Stimulated activated CD4-positive, alpha-beta T cell treated with anti-CD3 and anti-CD28 coated beads, Interleukin-1b, Interleukin-23, amount 100 ng/mL, for 48 hours (primary cell): ENCODE data around the gene TNIK.

Experiments
- DNase-seq: peaks from one replicate; pipeline ENCODE4 v3.0.0-alpha.2; 2020

The TNIK gene

DNA sequence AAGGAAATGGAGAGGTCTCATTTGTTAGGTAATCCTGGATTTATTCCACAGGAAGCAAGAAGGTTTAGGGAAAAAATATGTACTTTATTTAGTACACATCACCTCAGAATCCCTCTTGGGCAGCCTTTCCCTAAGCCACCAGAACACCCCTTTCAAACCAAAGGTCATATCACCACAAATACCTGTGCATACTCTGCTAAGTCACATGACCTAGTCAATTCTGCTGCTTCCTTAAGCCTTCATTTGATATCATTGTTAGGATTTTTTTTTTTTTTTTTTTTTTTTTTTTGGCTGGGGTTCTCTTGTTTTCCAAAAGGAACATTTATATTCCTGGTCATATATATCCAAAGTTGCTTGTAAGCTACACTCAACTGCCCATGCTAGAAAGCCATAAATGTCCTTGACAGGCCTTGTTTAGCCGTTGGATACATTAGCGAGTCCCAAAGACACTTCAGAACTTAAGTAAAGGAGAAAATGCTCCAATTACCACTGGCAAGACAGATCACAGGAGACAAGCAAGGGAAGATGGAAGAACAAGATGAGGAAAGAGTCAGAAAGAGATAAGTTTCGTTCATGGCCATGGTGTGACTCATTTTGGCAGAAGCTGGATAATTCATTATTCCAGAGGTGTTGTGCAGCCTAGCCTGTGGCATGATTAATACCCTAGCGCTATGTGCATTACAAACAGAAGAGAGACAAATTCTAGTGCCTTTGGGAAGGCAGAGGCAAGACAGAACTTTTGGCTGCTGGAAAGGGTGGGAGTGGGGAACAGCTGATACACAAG lies 278.1 kb downstream of the TNIK start:
- DNase-seq: no peak

DNA sequence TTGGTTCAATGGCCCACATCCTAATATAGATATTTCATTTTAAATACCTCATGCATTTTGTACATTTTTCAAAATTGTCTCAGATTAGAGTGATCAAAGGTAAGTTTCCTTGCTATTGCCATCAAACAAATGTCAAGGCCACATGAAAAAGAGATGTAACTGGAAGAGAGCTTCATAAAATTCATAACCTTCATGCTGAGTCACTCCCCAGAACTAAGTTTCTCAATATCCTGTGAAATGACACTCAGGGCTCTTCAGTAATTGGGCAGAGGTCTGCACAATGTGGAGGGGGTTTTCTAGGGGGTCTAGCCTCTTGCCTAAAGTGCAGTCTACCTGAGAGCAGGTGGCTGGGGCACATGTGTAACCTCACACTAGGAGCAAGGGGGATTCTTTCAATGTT lies 281.5 kb downstream of the TNIK start:
- no peak for DNase-seq

DNA sequence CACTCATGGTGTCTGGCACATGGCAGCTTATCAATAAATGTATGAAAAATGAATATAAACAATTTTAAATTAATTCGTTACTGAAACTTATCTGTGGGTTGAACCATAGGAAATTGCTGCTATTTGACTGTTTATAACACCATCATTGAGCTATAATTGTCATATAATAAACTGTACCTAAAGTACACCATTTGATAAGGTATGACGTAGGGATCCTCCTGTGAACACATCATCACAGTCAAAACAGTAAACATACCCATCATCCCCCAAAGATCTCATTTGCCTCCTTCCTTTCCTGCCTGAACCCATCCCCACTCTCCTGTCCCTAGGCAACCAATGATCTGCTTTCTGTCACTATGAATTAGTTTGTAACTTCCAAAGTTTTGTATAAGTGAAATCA lies 282.7 kb downstream of the TNIK start:
- no peak for DNase-seq

DNA sequence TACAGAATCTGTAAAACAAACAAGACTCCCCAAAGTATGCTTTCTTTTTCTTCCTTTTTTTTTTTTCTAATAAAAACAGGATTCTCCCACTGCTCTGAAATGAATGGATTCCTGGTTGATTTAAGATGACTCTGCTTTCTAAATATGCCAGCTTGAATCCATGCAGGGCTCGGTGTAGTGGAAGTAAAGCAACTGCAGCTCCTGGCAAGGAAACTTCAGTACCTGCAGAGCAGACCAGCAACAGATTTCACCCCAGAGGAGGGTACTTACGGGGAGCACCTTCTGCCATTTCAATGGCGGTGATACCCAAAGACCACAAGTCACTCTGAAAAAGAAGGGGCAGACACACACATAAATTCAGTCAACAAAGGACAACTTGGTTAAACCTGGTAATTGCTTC lies 283.1 kb downstream of the TNIK start:
- DNase-seq: no peak

DNA sequence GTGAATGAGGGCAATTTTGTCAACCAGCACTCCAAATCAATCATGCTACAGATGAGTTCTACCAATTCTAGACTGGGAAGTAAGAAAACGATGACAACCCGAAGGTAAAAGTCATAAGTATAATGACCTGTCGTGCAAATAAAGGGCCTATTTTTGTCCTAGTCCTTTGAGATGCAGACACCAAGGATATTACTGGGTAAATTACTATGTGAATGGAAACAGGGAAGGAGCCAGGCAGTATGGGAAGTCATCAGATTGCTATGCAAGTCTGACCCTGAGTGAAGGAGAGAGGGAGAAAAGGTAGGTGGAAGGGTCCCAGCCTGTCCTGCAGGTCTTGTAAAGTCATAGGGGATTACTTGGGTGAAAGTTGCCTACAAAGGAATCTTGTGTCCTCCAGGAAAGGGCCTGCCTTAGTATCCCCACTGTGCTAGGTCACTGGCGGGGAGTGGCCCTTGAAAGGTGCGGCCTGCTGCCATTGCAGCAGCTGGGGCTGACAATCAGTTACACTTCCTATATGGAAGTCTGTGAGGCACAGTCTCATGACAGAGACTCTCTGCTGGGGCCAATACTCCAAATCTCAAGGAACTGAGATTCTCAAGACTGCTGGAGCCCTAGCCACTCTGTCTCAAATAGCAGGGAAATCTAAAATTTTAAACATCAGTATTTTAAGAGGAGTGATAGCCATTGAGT lies 283.8 kb downstream of the TNIK start:
- no peak for DNase-seq

DNA sequence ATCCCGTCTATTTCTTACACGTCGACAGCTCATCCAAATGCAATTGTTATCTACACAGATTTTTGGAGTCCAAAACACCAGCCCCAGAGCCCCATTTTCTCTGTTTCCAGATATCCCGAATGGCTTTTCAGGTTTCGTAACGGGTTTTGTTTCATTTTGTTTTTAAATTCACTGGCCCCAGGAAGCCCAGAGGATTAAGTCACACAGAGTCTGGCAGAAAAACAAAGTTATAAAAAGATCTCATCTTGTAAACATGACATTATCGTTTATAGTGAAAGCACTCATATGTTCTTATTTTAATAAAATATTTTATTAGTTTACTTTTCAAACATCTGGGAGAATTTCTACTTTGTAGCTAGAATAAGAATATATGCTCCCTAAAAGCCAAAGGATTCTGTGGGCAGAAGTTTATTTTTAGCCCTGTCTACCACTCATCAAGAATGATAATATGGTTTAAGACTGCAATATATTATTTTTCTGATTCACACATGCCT lies 284.4 kb downstream of the TNIK start:
- DNase-seq: no peak

DNA sequence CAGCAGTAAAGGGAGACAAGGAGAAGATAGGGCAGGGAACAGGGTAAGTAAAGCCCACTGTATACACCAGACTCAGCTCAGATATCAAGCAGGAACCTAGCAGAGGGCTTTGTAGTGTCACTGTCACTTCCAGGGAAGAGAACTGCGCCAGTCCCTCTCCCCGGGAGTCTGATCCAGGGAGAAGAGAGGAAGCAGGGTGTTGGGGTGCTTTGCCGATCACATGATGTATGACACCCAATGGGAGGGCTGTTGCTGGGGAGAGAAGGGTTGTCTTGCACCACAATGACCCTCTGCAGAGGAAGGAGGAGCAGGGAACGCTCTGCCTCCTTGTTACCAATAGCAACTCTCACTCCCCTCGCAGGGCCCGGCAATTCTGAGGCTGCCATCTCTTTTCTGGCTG lies 286.5 kb downstream of the TNIK start:
- DNase-seq: no peak

DNA sequence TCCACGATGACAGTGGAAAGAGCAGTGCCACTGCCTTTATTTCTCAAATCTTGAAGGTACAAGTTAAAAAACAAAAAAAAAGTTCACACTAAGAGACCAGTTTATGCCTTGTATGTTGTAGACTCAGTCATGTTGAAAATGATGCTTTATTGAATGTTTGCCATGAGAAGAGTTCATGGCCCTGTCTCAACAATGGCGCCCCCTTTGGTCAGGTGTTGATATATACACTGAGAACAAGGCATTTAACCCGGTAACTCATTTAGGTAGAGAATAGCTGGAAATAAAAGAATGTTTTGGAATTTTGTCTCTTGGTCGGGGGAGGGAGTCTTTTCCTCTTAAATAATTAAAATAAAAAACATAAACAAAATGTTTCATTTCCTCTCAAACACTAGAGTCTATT lies 288.1 kb downstream of the TNIK start:
- no peak for DNase-seq

DNA sequence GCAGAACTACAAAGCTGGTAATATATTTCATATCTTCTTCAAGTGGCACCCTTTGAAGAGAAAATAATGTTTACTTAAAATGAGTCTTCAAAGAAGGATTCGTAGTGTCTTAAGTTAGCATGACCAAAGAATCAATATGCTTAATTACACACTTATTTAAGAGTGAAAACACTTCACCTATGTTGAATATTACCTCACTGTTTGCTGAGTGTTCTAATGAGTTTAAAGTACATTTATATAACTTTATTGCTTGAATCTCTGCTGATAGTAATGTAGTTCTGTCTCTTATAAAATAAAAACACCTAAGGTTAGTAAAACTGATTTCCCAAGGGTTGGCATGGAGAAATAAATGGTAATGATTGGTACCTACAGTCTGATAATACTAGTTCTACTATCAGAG lies 290.3 kb downstream of the TNIK start:
- no peak for DNase-seq

DNA sequence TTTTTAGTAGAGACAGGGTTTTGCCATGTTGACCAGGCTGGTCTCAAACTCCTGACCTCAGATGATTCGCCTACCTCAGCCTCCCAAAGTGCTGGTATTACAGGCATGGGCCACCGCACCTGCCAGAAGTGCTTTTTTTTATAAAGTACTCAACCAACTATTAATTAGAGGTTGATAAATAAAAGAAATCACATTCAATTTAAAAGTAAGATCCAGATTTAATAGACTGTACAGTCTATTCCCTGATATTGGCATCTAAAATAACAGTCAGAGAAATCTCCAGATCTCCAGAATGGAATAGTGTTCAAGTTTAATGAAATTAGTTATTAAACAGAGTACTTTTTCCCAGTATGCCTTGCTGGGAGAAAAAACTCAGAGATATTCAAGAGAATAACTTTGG lies 290.8 kb downstream of the TNIK start:
- DNase-seq: no peak

DNA sequence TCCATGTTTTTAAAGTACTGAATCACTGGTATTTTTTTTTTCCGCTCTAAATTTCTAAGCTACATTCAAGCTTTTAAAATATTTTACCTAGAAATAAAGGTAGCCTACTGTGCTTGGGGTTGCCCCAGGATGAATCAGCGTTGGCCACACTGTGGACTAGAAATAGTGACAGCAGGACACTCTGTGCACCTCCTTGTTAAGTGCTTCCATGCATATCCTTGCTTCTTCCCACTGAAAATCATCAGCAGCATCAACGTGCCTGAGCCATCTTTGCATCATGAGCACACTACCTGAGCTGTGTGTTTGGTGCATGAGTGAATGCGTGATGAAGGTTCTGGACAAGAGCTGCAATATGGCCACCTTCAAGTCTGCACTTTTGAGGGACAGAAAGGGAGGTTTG lies 291.7 kb downstream of the TNIK start:
- DNase-seq: no peak

DNA sequence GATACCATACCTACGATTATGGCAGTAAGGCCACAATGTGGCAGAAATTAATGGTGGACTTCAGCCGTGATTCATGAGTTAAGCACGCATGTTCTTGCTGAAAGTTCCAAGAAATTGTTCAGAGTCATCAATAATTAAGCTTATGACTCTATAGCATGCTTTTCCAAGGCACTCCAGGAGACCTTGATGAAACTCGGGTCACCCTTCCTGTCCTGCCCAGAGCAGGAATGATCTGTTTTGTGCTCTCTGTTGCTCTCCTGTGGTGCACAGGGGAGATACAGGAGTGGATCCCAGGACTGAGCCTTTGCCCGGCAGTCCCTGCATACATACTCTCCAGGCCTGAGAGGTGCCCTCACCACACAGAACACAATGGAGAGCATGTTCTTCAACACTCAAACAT lies 292.1 kb downstream of the TNIK start:
- no peak for DNase-seq

DNA sequence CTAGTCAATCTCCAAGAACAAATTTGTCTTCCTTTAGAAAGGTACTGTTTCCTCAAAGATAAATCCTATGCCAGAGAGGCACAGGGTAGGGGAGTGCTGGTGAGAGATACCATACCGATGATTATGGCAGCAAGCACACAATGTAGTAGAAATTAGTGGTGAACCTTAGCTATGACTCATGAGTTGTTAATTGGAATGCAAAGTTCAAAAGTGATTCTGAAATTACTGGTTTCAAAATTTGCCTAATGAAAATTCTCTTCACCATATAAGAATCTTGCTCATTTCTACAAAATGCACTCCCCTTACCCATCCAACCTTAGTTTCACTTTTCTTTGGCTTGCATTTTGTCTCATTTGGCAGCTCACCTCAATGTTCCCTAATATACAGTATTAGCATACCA lies 294.2 kb downstream of the TNIK start:
- no peak for DNase-seq

DNA sequence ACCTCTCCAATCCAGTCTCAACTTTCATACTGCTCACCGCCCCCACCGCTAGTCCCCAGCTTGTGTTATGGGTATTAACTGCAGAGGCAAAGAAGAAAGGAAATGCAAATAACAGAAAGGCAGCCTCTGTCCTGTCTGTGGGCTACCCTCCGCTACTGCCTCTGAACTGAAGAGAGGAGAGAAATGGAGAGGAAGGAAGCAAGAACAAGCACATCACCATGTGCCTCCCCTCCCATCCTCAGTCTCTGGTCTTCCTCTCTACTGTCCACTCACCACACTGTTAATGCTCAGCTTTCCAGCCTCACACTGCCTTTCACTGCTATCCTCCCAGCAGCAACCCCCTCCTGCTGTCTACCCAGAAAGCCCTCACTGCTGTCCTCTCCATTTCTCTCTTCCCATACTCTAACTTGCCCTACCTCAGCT lies 294.7 kb downstream of the TNIK start:
- no peak for DNase-seq

DNA sequence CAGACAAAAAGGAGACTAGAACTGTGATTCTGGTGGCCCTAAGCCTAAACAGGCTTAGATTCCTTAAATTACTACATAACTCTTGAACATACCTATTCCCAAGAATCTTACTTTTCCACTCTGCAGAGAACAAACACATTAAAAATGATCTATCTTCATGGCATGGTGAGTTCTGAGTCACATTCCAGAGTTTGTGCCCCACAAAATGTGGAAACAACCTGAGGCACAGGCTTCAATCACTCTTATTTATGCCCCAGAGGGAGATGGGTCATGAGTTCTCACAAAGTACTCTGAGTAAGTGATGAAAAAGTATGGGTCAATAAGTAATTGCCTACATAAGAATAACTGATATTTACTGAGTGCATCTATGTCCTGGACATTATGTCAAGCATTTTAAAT lies 296.1 kb downstream of the TNIK start:
- no peak for DNase-seq

DNA sequence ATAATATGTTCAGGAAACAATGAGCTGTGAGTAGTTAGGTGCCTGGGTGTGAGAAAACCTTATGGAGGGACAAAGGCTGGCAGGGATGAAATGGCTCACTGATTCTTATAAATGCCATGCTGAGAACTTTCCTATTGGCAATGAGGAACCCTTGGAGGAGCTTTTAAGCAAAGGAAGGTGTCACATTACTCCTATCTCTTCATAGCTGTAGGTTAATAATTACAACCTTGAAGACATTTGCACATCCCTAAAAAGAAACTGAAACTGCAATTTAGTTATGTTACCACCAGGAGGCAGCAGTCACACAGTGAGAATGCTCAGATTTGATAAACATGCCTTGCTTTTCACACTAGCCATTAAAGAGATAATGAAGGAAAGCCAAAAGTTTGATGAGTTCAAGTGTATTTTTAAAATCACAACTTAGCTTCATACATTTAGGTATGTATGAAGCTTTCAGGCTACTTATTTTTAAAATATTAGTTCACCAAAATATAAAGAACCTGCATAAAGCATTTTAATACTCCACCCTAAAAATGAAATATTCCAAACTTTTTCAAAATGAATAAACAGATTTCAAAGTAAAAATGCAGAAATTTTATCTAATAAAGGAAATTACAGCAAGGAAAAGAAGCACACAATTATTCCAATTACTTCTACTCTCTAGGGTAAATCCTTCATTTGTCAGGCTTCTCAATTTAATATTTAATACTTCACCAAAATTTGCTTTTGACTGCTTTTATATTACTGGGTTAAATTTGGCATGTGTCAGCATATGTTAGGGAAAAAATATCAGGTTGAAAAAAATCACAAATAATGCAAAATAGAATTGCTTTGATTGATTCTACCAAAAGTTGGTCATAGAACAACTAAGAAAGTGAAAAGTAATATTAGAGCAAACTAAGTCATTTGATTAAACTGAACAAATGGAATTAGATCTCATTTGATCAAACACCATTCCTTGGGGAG lies 296.8 kb downstream of the TNIK start:
- DNase-seq: no peak

DNA sequence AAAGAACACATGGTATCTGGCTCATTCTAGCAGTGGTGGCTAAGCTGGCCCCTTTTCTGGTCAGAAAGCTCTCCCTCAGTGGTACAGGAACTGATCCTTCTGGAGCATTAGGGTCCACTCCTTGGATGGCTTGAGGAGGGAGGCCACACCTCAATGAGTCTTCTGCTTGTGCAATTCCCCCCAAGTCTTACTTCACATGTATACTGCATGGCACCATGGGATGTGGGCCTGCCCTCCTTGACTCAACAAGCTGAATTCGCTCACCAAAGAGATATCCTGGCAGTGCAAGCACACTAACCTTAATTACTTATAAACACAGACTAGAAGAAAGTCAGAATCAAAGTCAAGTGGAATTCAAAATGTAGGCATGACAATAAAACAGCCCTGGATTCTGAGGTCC lies 299.9 kb downstream of the TNIK start:
- no peak for DNase-seq

DNA sequence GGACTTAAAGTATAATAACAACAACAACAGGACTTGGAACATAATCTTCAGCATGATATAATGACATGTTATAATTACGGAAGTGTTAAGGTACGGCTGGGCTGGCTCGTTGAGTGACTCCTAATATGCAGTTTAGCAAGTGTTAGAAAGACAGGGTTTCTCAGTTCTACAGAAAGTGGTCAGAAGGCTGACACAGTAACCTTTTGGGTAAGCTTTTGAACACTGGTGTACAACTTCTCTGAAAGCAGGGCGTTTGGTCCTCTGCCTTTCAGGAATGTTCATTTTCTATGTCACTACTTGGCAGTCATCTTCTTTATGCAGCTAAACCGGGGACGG lies 300.4 kb downstream of the TNIK start:
- DNase-seq: no peak

DNA sequence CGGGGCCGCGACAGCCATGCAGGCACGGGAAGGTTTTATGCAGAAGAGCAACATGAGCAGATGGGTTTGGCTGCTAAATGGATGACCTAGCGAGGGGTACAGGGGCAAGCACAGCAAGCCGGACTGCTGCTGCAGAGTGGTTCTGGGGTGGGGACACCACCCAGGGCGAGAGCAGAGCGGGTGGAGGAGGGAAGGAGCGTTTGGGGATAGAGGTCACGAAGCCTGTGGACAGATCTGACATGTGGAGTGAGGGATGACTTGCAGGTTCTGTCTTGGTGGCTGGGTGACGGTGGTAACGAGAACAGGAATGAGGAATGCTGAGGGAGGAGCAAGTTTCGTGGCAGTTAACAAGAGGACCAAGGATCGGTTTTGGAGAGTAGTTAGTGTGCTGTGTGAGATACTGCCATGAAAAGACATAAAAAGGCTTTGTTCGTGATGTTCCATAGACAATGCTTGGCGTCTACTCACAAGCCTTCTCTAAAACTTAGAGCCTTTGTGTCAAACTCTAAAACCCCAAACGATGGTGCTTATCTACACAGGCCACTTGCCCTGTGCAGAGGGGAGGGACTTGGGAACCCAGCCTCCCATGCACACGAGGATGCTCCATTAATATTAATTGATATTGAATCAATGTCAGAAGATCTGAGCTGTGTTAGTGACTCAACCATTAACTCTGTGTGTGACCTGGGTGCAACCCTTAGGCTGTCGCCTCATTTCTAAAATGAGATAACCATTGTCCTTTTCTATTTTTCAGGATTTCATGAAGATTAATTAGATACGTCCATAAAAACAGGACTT lies 301.0 kb downstream of the TNIK start:
- no peak for DNase-seq

DNA sequence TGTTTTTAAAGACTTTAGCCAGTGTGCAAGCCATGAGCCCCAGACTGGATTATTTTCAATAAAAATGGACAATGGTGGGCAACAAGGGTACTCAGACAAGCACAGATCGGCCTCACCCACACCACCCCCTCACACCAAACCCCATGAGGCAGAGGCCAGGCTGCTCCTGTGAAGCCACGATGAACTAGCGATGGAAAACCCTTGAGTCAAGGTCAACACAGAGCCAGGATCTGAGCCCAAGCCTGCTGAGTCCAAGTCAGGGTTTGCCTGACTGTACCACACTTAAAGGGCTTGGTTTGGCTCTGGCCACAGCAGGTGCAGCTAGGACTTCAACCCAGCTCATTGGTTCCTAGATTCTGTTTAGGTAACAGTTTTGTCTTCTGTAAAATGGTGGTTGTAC lies 302.2 kb downstream of the TNIK start:
- no peak for DNase-seq

DNA sequence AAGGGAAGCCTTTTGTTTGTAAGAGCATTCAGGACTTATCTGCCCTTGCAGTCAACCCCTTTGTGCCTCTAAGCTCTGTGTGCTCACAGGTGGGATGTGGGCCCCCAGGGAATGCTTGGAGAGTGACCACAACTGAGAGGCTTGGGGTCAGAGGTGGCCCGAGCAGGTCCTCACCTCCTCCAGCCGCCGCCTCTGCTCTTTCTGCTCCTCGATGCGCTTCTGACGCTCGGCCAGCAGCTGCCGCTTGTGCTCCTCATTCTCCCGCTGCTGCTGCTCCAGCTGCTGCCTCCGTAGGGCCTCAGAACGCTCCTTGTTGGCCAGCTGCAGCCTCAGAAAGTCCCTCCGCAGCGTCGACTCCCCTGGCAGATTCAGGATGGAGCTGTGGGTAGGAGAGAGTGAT lies 302.9 kb downstream of the TNIK start:
- no peak for DNase-seq

DNA sequence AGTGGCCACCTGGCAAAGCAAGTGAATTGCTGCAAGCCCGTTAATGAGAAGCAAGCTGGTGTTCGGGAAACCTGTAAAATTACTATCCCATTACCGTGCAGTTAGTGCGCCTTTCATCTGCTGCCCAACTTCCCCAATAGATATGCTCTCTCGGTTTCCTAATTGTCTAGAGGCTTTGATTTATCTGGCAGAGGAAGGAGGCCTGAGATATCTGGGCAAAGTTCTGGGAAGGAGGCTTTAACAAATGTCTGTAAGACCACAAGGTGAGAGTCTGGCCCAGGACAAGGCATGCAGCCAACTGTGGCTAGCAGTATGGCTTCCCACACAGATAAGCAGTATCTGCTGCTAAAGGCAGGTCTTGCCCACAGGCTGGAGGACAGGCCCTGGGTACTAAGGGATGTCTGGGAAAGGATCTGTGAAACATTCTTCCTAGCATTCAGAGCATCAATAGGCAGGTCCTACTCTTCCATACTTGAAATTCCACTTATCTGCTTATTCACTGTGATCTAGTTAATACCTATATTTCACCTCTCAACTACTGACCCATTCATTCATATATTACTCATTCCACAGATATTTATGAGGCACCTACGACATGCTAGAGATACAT lies 303.7 kb downstream of the TNIK start:
- no peak for DNase-seq
